CD14-positive monocyte (primary cell): ENCODE measurements around the gene RNF212. TPM values are rescaled to one million over a fixed set of nuclear protein-coding genes. Genes with fewer than 3 reads are reported as not detected.
A peak's percentile ranks its signal among the peaks of the same experiment; 100 is the strongest.
"Not testable (repeated sequence)": the region's sequence is repeated elsewhere in the genome, so short reads cannot be mapped to it uniquely, and the experiment has no call there.

Experiments
- DNase-seq, 3 donors: peaks; one replicate each; pipeline ENCODE4 v3.0.0-alpha.2; 2011 to 2022
- H2AFZ ChIP-seq: 2 replicates; pipeline ENCODE4 v1.6.0; 2012; ENCODE audit warnings: mild to moderate bottlenecking, low read depth, low read length, inconsistent platforms; ENCODE audit not compliant: insufficient read depth, poor library complexity, severe bottlenecking
- H3K27ac ChIP-seq, 2 donors: 1 replicate in 1 of 2; 2 replicates in 1 of 2; pipeline ENCODE4 v1.5.1; 2012 to 2013; ENCODE audit warnings: low read length in 2 of 2, control low read depth in 1 of 2, inconsistent platforms in 1 of 2, low read depth in 1 of 2, mild to moderate bottlenecking in 1 of 2
- H3K27me3 ChIP-seq, 2 donors: one replicate each; pipeline versions ENCODE4 v1.6.0 to v1.6.1; 2011 to 2013; ENCODE audit warnings: low read length in 2 of 2; ENCODE audit not compliant: control insufficient read depth in 2 of 2, insufficient read depth in 2 of 2
- H3K36me3 ChIP-seq, 2 donors: replicated peaks in 1 of 2; 1 replicate in 1 of 2; 2 replicates in 1 of 2; pipeline versions ENCODE4 v1.5.1 to v1.6.1; 2012 to 2013; ENCODE audit warnings: low read length in 2 of 2, control low read depth in 1 of 2, inconsistent platforms in 1 of 2, mild to moderate bottlenecking in 1 of 2; ENCODE audit not compliant: insufficient read depth in 2 of 2, control insufficient read depth in 1 of 2
- H3K4me1 ChIP-seq, 2 donors: 1 replicate in 1 of 2; 2 replicates in 1 of 2; pipeline versions ENCODE4 v1.5.1 to v1.6.1; 2012 to 2013; ENCODE audit warnings: low read length in 2 of 2, control low read depth in 1 of 2, inconsistent platforms in 1 of 2, mild to moderate bottlenecking in 1 of 2, moderate library complexity in 1 of 2; ENCODE audit not compliant: insufficient read depth in 2 of 2, control insufficient read depth in 1 of 2
- H3K4me2 ChIP-seq: replicated peaks from 2 replicates; pipeline ENCODE3; 2012; ENCODE audit warnings: low read length, moderate library complexity, mild to moderate bottlenecking; ENCODE audit not compliant: poor library complexity, severe bottlenecking; ENCODE audit errors: extremely low read depth
- H3K4me3 ChIP-seq, 3 experiments: fragments of 200-600 bp in 1 of 3; sonication (generic) in 1 of 3; replicated peaks in 1 of 3; 1 replicate in 2 of 3; 2 replicates in 1 of 3; pipeline ENCODE4 v1.5.1; 2011 to 2013; ENCODE audit warnings: low read length in 3 of 3, mild to moderate bottlenecking in 3 of 3, control low read depth in 2 of 3, low read depth in 2 of 3, inconsistent platforms in 1 of 3, moderate library complexity in 1 of 3
- H3K79me2 ChIP-seq: 2 replicates; pipeline ENCODE4 v1.6.0; 2012; ENCODE audit warnings: mild to moderate bottlenecking, control low read depth, inconsistent platforms, low read length, moderate library complexity; ENCODE audit not compliant: insufficient read depth
- H3K9ac ChIP-seq: 2 replicates; pipeline ENCODE4 v1.6.0; 2017; ENCODE audit warnings: low read length, mild to moderate bottlenecking; ENCODE audit not compliant: insufficient read depth, poor library complexity, severe bottlenecking
- H3K9me3 ChIP-seq, 2 donors: replicated peaks in 1 of 2; 1 replicate in 1 of 2; 2 replicates in 1 of 2; pipeline versions ENCODE4 v1.5.1 to v1.6.1; 2012 to 2013; ENCODE audit warnings: low read length in 2 of 2, control low read depth in 1 of 2; ENCODE audit not compliant: control insufficient read depth in 1 of 2, insufficient read depth in 1 of 2
- H4K20me1 ChIP-seq: 2 replicates; pipeline ENCODE4 v1.6.0; 2012; ENCODE audit warnings: mild to moderate bottlenecking, low read length, control low read depth, moderate library complexity; ENCODE audit not compliant: insufficient read depth
- H3K27ac Mint-ChIP-seq, 7 donors: one replicate each; pipeline ENCODE4 v1.8.0; 2020; ENCODE audit warnings: mild to moderate bottlenecking in 7 of 7, mixed read lengths in 7 of 7, moderate library complexity in 6 of 7, inconsistent platforms in 2 of 7
- H3K27me3 Mint-ChIP-seq, 3 donors: one replicate each; pipeline ENCODE4 v1.8.0; 2021 to 2022; ENCODE audit warnings: low read depth in 3 of 3, mild to moderate bottlenecking in 3 of 3, mixed read lengths in 3 of 3, moderate library complexity in 3 of 3, inconsistent platforms in 1 of 3
- H3K36me3 Mint-ChIP-seq, 2 donors: one replicate each; pipeline ENCODE4 v1.8.0; 2020; ENCODE audit warnings: mixed read lengths in 2 of 2, inconsistent platforms in 1 of 2, mild to moderate bottlenecking in 1 of 2
- H3K4me1 Mint-ChIP-seq: one replicate; pipeline ENCODE4 v1.8.0; 2020; ENCODE audit warnings: mild to moderate bottlenecking, mixed read lengths
- H3K4me3 Mint-ChIP-seq, 2 donors: one replicate each; pipeline ENCODE4 v1.8.0; 2020; ENCODE audit warnings: mild to moderate bottlenecking in 2 of 2, mixed read lengths in 2 of 2, moderate library complexity in 1 of 2
- H3K9me3 Mint-ChIP-seq, 7 donors: one replicate each; pipeline ENCODE4 v1.8.0; 2020 to 2022; ENCODE audit warnings: mixed read lengths in 7 of 7, mild to moderate bottlenecking in 6 of 7, moderate library complexity in 6 of 7, inconsistent platforms in 2 of 7
- CTCF ChIP-seq: fragments of 200-600 bp; IDR thresholded peaks from one replicate; pipeline ENCODE4 v1.8.0; 2022; ENCODE audit warnings: antibody characterized with exemption, mild to moderate bottlenecking
- WGBS: methylation state at CpG from one replicate; pipeline ENCODE4 v1.1.5; 2013; ENCODE audit warnings: missing lambda C conversion rate; ENCODE audit not compliant: insufficient coverage; 5-methylcytosine and 5-hydroxymethylcytosine counted together
- intact Hi-C, 2 donors: fragments of 100-400 bp; cut with micrococcal nuclease; formaldehyde crosslinking; loops; one replicate each; pipeline versions ENCODE4 v1.15.0 to v1.15.1; 2023
- polyA plus RNA-seq, 3 donors: library from polyadenylated mRNA; depleted of rRNA in 1 of 3; unstranded in 2 of 3; stranded (reverse) in 1 of 3; fragments of 300-500 nt in 2 of 3; fragments of >200 nt in 1 of 3; fragmentation: Illumina TruSeq in 2 of 3; gene quantifications; 1 replicate in 2 of 3; 2 replicates in 1 of 3; pipeline ENCODE4 v1.2.3, GENCODE V29; 2012 to 2021

Gene RNF212
- polyA plus RNA-seq, 3 donors: 0.17 to 0.83 TPM; not detected in 1

DNA sequence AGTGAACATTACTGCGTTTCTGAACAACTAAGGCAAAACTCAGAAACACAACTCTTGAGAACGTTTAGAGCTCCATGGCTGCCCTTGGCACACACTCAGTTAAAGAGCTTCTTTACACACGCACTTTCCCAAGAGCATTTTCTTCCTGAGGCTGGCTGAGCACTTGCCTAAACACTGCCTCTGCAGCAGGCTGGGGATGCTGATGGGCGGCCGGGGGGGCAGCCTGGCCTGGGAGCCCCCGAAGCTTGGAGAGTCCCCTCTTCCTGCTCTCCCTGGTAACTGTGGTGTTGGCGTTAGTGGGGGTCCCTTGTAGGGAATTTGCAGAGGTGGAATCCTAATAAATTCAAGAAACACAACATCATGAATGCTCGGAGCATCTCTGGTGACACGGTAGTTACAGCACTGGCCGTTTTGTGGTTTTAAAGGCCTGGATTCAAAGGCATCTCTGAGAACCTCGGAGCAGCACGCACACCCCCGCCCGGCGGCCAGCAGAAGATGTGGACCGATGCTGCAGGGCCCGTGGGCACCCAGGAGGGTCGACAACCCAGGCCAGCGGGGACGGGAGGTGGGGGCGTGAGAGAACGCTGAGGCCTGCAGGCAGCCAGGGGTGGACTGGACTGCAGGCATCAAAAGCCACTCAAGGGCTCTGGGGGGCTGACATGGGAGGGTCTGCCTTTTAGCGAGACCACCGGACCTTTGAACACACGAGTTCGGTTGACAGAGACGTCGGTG lies 56.5 kb downstream of the RNF212 start:
- Mint-ChIP-seq H3K4me1 (peaks cover 8% of the 10 kb centered on the region), H3K36me3 (peaks cover 0 to 3% of the 10 kb centered on the region in 2 donors), H3K27me3 (peaks cover 24 to 46% (median 37%) of the 10 kb centered on the region in 3 donors), H3K27ac (no peak overlapping the region), H3K4me3 (no peak overlapping the region), H3K9me3 (peaks cover 0 to 5% (median 4%) of the 10 kb centered on the region in 7 donors)
- Histone ChIP-seq H3K4me2 (no peak overlapping the region), H4K20me1 (no peaks in the 10 kb centered on the region), H2AFZ (no peak overlapping the region), H3K9me3 (no peaks in the 10 kb centered on the region), H3K79me2 (no peaks in the 10 kb centered on the region), H3K27me3 (peaks cover 9 to 24% of the 10 kb centered on the region in 2 donors), H3K36me3 (no peaks in the 10 kb centered on the region), H3K4me1 (peaks cover 7 to 8% of the 10 kb centered on the region in 2 donors), H3K27ac (no peak overlapping the region), H3K9ac (no peak overlapping the region), H3K4me3 (no peak overlapping the region)
- intact Hi-C loops: no loop called here
- DNase-seq: no peak
- no peak for TF ChIP-seq CTCF
- 90% methylated on average over 22 of the region's 28 CpGs for WGBS

GRCh38 chr4:1055721-1056590 lies 57.4 kb downstream of the RNF212 start:
- peaks cover 9 to 21% of the 10 kb centered on the region in 2 donors for H3K27me3 ChIP-seq
- H3K4me2 ChIP-seq: peak overlapping the region; percentile 18
- 6% methylated on average over 28 of the region's 34 CpGs for WGBS
- no peaks in the 10 kb centered on the region for H4K20me1 ChIP-seq
- peaks cover 7 to 8% of the 10 kb centered on the region in 2 donors for H3K4me1 ChIP-seq
- H3K9ac ChIP-seq: no peak overlapping the region
- Mint-ChIP-seq H3K4me1 (peaks cover 10% of the 10 kb centered on the region), H3K4me3 (peak overlapping the region; percentile 18 to 84), H3K9me3 (peaks cover 2 to 11% (median 8%) of the 10 kb centered on the region in 7 donors), H3K36me3 (peaks cover 0 to 3% of the 10 kb centered on the region in 2 donors), H3K27me3 (peaks cover 20 to 42% (median 41%) of the 10 kb centered on the region in 3 donors), H3K27ac (peak overlapping the region in 5 of 7 donors; percentile 0 to 68 (median 55))
- H2AFZ ChIP-seq: peak overlapping the region; percentile 30
- peak; percentile 16 to 57 (median 38) for DNase-seq
- H3K79me2 ChIP-seq: no peaks in the 10 kb centered on the region
- TF ChIP-seq CTCF: no peak
- no peak overlapping the region for H3K27ac ChIP-seq
- intact Hi-C loops: no loop called here
- peaks cover 0 to 3% of the 10 kb centered on the region in 2 donors for H3K9me3 ChIP-seq
- no peak overlapping the region for H3K4me3 ChIP-seq
- no peaks in the 10 kb centered on the region for H3K36me3 ChIP-seq

- H3K79me2 ChIP-seq, H3K36me3 Mint-ChIP-seq, H3K4me2 ChIP-seq, H3K9me3 ChIP-seq, H3K4me1 ChIP-seq, H3K9ac ChIP-seq, H4K20me1 ChIP-seq, intact Hi-C loops, H3K27ac ChIP-seq, H3K36me3 ChIP-seq, H3K4me3 ChIP-seq, H2AFZ ChIP-seq, DNase-seq: not testable (repeated sequence)
- Mint-ChIP-seq H3K27ac (peak overlapping the region in 3 of 7 donors; percentile 42 to 68 (median 55)), H3K4me3 (peak overlapping the region; percentile 18 to 84), H3K4me1 (peaks cover 10% of the 10 kb centered on the region), H3K27me3 (peaks cover 17 to 41% (median 38%) of the 10 kb centered on the region in 3 donors), H3K9me3 (peaks cover 4 to 18% (median 10%) of the 10 kb centered on the region in 7 donors)
- 54% methylated on average over 10 of the region's 13 CpGs for WGBS
- peaks cover 9 to 21% of the 10 kb centered on the region in 2 donors for H3K27me3 ChIP-seq
Measured at GRCh38 chr4:1055243-1055701, 58.1 kb downstream of the RNF212 start.
